ENCODE results near the gene TRIM29. TPM values are rescaled to one million over a fixed set of nuclear protein-coding genes. Genes with fewer than 3 reads are reported as not detected.

The TRIM29 gene
- total RNA-seq, 1 donor from 2014 or later: not detected

- peak; percentile 73 for DNase-seq (ENCODE audit: extremely low spot score, unreplicated experiment)
- no peak overlapping the region for H3K27ac Mint-ChIP-seq (ENCODE audit: unreplicated experiment)
- H3K9me3 Mint-ChIP-seq (ENCODE audit: unreplicated experiment): no peaks in the 10 kb centered on the region
- peaks cover 42% of the 10 kb centered on the region for H3K27me3 Mint-ChIP-seq (ENCODE audit: unreplicated experiment)
- H3K4me3 Mint-ChIP-seq (ENCODE audit: unreplicated experiment): no peak overlapping the region
- no peaks in the 10 kb centered on the region for H3K4me1 Mint-ChIP-seq (ENCODE audit: unreplicated experiment)
- H3K36me3 Mint-ChIP-seq (ENCODE audit: unreplicated experiment): no peaks in the 10 kb centered on the region
- no peak for TF ChIP-seq CTCF (IDR thresholded peaks at IDR 0.05)
Observed at GRCh38 chr11:120141768-120142423, 4.0 kb upstream of the TRIM29 start.

- Mint-ChIP-seq H3K4me1 (ENCODE audit: unreplicated experiment) (no peaks in the 10 kb centered on the region), H3K4me3 (ENCODE audit: unreplicated experiment) (no peak overlapping the region), H3K9me3 (ENCODE audit: unreplicated experiment) (no peaks in the 10 kb centered on the region), H3K36me3 (ENCODE audit: unreplicated experiment) (no peaks in the 10 kb centered on the region), H3K27me3 (ENCODE audit: unreplicated experiment) (peaks cover 39% of the 10 kb centered on the region), H3K27ac (ENCODE audit: unreplicated experiment) (no peak overlapping the region)
- peak; percentile 66 for DNase-seq (ENCODE audit: extremely low spot score, unreplicated experiment)
- no peak for TF ChIP-seq CTCF (IDR thresholded peaks at IDR 0.05)
Observed at GRCh38 chr11:120141113-120141767, 3.3 kb upstream of the TRIM29 start.

- Mint-ChIP-seq H3K4me3 (ENCODE audit: unreplicated experiment) (no peak overlapping the region), H3K9me3 (ENCODE audit: unreplicated experiment) (no peaks in the 10 kb centered on the region), H3K36me3 (ENCODE audit: unreplicated experiment) (no peaks in the 10 kb centered on the region), H3K27me3 (ENCODE audit: unreplicated experiment) (peaks cover 28% of the 10 kb centered on the region), H3K27ac (ENCODE audit: unreplicated experiment) (no peak overlapping the region), H3K4me1 (ENCODE audit: unreplicated experiment) (no peaks in the 10 kb centered on the region)
- DNase-seq (ENCODE audit: extremely low spot score, unreplicated experiment): peak; percentile 75
- TF ChIP-seq CTCF (IDR thresholded peaks at IDR 0.05): no peak
Observed at GRCh38 chr11:120139316-120140069, 1.6 kb upstream of the TRIM29 start.

GRCh38 chr11:120137187-120137610, 714 bp downstream of the TRIM29 start:
- Mint-ChIP-seq H3K27ac (ENCODE audit: unreplicated experiment) (no peak overlapping the region), H3K4me3 (ENCODE audit: unreplicated experiment) (no peak overlapping the region), H3K36me3 (ENCODE audit: unreplicated experiment) (no peaks in the 10 kb centered on the region), H3K4me1 (ENCODE audit: unreplicated experiment) (no peaks in the 10 kb centered on the region), H3K27me3 (ENCODE audit: unreplicated experiment) (peaks cover 21% of the 10 kb centered on the region), H3K9me3 (ENCODE audit: unreplicated experiment) (no peaks in the 10 kb centered on the region)
- no peak for DNase-seq (ENCODE audit: extremely low spot score, unreplicated experiment)
- TF ChIP-seq CTCF (IDR thresholded peaks at IDR 0.05): no peak

- no peak for DNase-seq (ENCODE audit: extremely low spot score, unreplicated experiment)
- Mint-ChIP-seq H3K4me1 (ENCODE audit: unreplicated experiment) (no peaks in the 10 kb centered on the region), H3K27ac (ENCODE audit: unreplicated experiment) (no peak overlapping the region), H3K9me3 (ENCODE audit: unreplicated experiment) (no peaks in the 10 kb centered on the region), H3K27me3 (ENCODE audit: unreplicated experiment) (peaks cover 16% of the 10 kb centered on the region), H3K36me3 (ENCODE audit: unreplicated experiment) (no peaks in the 10 kb centered on the region), H3K4me3 (ENCODE audit: unreplicated experiment) (no peak overlapping the region)
- TF ChIP-seq CTCF (IDR thresholded peaks at IDR 0.05): no peak
Observed at GRCh38 chr11:120136356-120136755, 1.6 kb downstream of the TRIM29 start.

Measured in osteocyte (in vitro differentiated cells).